A673 (cell line): ENCODE measurements around the gene SND1. TPM values are rescaled to one million over a fixed set of nuclear protein-coding genes. Genes with fewer than 3 reads are reported as not detected.

Experiments
- BruUV-seq: library from RNA; stranded (reverse); fragments of 400-500 nt; replicated peaks from 2 replicates; lab custom pipeline; 2021; lab: Mats Ljungman, UMichigan
- CTCF ChIA-PET: fragments of 300-600 bp; sonication (Branson Sonifier 250); formaldehyde crosslinking; loops from one replicate; lab custom pipeline; 2022; ENCODE audit warnings: antibody characterized with exemption; lab: Charles Lee
- POLR2A ChIA-PET: fragments of 300-600 bp; sonication (Branson Sonifier 250); formaldehyde crosslinking; loops from one replicate; lab custom pipeline; 2022; ENCODE audit warnings: antibody characterized with exemption; ENCODE audit not compliant: low non-redundant PET; lab: Charles Lee
- DNase-seq: peaks from one replicate; pipeline ENCODE4 v3.0.0-alpha.2; 2015; ENCODE audit warnings: low spot score
- H3K27ac ChIP-seq: fragments of 200-600 bp; sonication (generic); 2 replicates; pipeline ENCODE4 v1.5.1; 2016; ENCODE audit warnings: mixed run types, low read depth, mild to moderate bottlenecking, mixed read lengths, antibody characterized with exemption, low read length; ENCODE audit not compliant: poor library complexity, severe bottlenecking
- H3K27me3 ChIP-seq: fragments of 200-600 bp; sonication (generic); replicated peaks from 2 replicates; pipeline ENCODE4 v1.6.1; 2017; ENCODE audit warnings: mixed run types, low read depth, mild to moderate bottlenecking, mixed read lengths, antibody characterized with exemption, low read length; ENCODE audit not compliant: insufficient read depth, poor library complexity
- H3K36me3 ChIP-seq: fragments of 200-600 bp; sonication (generic); 2 replicates; pipeline ENCODE4 v1.6.1; 2016; ENCODE audit warnings: mixed run types, mild to moderate bottlenecking, mixed read lengths, antibody characterized with exemption, low read length; ENCODE audit not compliant: insufficient read depth, poor library complexity, severe bottlenecking
- H3K4me1 ChIP-seq: fragments of 200-600 bp; sonication (generic); 2 replicates; pipeline ENCODE4 v1.6.1; 2017; ENCODE audit warnings: mixed run types, mild to moderate bottlenecking, mixed read lengths, antibody characterized with exemption, low read length; ENCODE audit not compliant: insufficient read depth, poor library complexity, severe bottlenecking
- H3K4me3 ChIP-seq: fragments of 200-600 bp; sonication (generic); 2 replicates; pipeline ENCODE4 v1.5.1; 2016; ENCODE audit warnings: low read depth, mixed run types, mild to moderate bottlenecking, mixed read lengths, low read length; ENCODE audit not compliant: poor library complexity, severe bottlenecking
- H3K9me3 ChIP-seq: fragments of 200-600 bp; sonication (generic); 2 replicates; pipeline ENCODE4 v1.6.1; 2016; ENCODE audit warnings: mixed run types, low read depth, mild to moderate bottlenecking, mixed read lengths, antibody characterized with exemption, low read length; ENCODE audit not compliant: poor library complexity, severe bottlenecking
- EZH2 ChIP-seq: fragments of 200-600 bp; sonication (generic); IDR thresholded peaks from 2 replicates; pipeline ENCODE4 v1.6.1; 2017; ENCODE audit warnings: borderline replicate concordance, low read depth, mild to moderate bottlenecking, mixed read lengths, antibody characterized with exemption, low read length; ENCODE audit not compliant: poor library complexity, severe bottlenecking
- intact Hi-C: fragments of 100-400 bp; cut with micrococcal nuclease; formaldehyde crosslinking; loops from one replicate; pipeline ENCODE4 v1.10.0; 2022; ENCODE audit not compliant: unreplicated experiment
- total RNA-seq: library from RNA; stranded (reverse); gene quantifications from 2 replicates; pipeline ENCODE4 v1.2.3, GENCODE V29; 2021
- TF ChIP-seq, protein P1 (sequence below): fragments of 300-800, 200-600 bp; sonication (generic); conservative IDR thresholded peaks from 2 replicates; pipeline ENCODE4 v1.5.1; 2017; ENCODE audit warnings: low read depth, mild to moderate bottlenecking, antibody characterized with exemption, low read length, moderate library complexity, mixed read lengths

The SND1 gene
- total RNA-seq, 1 experiment from 2014 or later, result 177 TPM

- Histone ChIP-seq H3K27me3 (no peaks in the 10 kb centered on the region), H3K27ac (no peak overlapping the region), H3K36me3 (peaks cover 8% of the 10 kb centered on the region), H3K9me3 (no peaks in the 10 kb centered on the region), H3K4me3 (no peak overlapping the region), H3K4me1 (peaks cover 22% of the 10 kb centered on the region)
- BruUV-seq, result no TSS peak
- CTCF ChIA-PET, result no interaction called here
- POLR2A ChIA-PET, result no interaction called here
- peak; percentile 60 for DNase-seq
- intact Hi-C loops, result no loop called here
- TF ChIP-seq, protein P1, sequence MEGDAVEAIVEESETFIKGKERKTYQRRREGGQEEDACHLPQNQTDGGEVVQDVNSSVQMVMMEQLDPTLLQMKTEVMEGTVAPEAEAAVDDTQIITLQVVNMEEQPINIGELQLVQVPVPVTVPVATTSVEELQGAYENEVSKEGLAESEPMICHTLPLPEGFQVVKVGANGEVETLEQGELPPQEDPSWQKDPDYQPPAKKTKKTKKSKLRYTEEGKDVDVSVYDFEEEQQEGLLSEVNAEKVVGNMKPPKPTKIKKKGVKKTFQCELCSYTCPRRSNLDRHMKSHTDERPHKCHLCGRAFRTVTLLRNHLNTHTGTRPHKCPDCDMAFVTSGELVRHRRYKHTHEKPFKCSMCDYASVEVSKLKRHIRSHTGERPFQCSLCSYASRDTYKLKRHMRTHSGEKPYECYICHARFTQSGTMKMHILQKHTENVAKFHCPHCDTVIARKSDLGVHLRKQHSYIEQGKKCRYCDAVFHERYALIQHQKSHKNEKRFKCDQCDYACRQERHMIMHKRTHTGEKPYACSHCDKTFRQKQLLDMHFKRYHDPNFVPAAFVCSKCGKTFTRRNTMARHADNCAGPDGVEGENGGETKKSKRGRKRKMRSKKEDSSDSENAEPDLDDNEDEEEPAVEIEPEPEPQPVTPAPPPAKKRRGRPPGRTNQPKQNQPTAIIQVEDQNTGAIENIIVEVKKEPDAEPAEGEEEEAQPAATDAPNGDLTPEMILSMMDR, result no peak
- no peak for TF ChIP-seq EZH2
These were observed 157.3 kb downstream of the SND1 start for GRCh38 chr7:127809261-127809702.

GRCh38 chr7:127810113-127810512 is 158.1 kb downstream of the SND1 start:
- BruUV-seq, result no TSS peak
- no peak overlapping the region for H3K27ac ChIP-seq
- no peaks in the 10 kb centered on the region for H3K27me3 ChIP-seq
- no peak overlapping the region for H3K4me3 ChIP-seq
- H3K4me1 ChIP-seq, result peaks cover 22% of the 10 kb centered on the region
- ChIA-PET POLR2A (no interaction called here), CTCF (no interaction called here)
- intact Hi-C loops, result no loop called here
- H3K36me3 ChIP-seq, result peaks cover 8% of the 10 kb centered on the region
- DNase-seq, result no peak
- no peaks in the 10 kb centered on the region for H3K9me3 ChIP-seq
- TF ChIP-seq, protein P1, result no peak
- no peak for TF ChIP-seq EZH2

DNA sequence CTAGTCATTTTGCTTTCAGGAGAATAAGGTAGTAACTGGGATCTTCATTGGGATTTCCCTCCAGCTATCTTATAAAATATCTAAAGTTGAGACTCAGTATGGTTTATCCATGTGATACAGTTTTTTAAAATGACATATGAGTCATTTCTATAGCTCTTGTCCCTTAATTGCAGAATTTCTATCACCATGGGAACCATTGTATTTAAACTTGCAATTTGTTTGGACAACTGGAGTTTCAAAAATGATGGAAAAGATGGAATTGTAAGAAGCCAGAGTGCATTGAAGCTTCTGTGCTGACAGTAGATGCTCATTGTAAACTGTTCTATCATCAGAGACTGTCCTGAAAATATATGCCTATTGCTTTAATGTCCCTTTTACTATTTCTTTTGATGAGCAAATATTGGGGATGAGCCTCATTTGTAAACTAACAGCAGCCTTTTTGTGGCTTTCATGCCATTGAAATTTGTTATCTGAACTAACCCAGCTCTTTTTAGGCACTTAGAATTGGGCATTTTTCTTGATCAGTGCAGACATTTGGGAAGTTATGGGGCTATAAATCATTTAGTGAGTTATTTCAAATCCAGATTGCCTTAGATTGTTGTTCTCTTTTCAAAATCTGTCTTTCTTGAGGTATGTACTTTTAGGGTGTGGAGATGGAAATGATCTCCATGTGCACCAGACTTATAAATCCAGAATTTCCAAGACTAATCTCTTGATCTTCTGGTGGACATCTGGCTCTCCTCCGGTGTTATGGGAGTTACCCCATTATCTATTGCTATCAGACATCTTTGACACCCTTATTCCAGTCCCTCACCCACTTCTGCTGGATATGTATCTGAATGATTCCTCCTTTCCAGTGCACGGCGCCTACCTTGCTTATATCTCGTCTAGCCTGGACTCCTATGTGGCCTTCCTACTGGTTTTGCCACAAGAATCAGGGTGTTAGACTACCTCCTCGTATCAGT is 159.0 kb downstream of the SND1 start:
- ChIA-PET CTCF (interaction anchor here (0.6 kb wide), 1 partner anchor 399 kb away, joined by 5 read pairs; no protein-coding TSS in a partner anchor), POLR2A (no interaction called here)
- intact Hi-C loops, result no loop called here
- no peak for DNase-seq
- Histone ChIP-seq H3K4me1 (peaks cover 22% of the 10 kb centered on the region), H3K9me3 (no peaks in the 10 kb centered on the region), H3K27me3 (no peaks in the 10 kb centered on the region), H3K27ac (no peak overlapping the region), H3K36me3 (peaks cover 8% of the 10 kb centered on the region), H3K4me3 (no peak overlapping the region)
- TF ChIP-seq, protein P1, result no peak
- TF ChIP-seq EZH2, result no peak
- BruUV-seq, result no TSS peak
